ENCODE data around the gene LXN. TPM values are rescaled to one million over a fixed set of nuclear protein-coding genes. Genes with fewer than 3 reads are reported as not detected.
"Not testable (repeated sequence)": the region's sequence is repeated elsewhere in the genome, so short reads cannot be mapped to it uniquely, and the experiment has no call there.

Gene LXN
- total RNA-seq, 1 donor from 2014 or later = 27.2 TPM

DNA sequence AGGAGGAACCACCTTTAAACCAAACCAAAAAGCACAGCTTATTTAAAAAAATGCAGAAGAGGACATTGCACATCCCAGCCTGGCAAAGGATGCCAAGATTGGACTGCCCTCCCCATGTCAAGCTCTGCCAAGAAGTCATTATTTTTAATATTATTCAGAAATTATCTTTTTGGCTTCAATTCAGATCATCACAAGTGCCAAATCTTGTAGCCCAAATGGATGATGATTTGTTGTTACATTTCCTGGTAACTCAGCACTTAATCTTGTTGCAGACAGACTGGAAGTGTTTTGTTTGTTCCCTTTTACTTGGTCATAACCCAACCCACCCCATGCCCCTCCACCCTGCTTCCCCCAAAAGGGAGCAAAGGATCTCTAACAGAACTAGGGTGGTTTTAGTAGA, 28.1 kb upstream of the LXN start:
- H3K27ac Mint-ChIP-seq = no peak overlapping the region
- intact Hi-C loops (cut with micrococcal nuclease) = no loop called here
- H3K36me3 Mint-ChIP-seq (ENCODE audit: low read depth) = peaks cover 10% of the 10 kb centered on the region
- no peak overlapping the region for H3K4me3 Mint-ChIP-seq (ENCODE audit: low read depth)
- DNase-seq (ENCODE audit: low spot score) = no peak
- H3K9me3 Mint-ChIP-seq = no peaks in the 10 kb centered on the region
- no peaks in the 10 kb centered on the region for H3K27me3 Mint-ChIP-seq (ENCODE audit: low read depth)
- peaks cover 11% of the 10 kb centered on the region for H3K4me1 Mint-ChIP-seq (ENCODE audit: low read depth)

- DNase-seq (ENCODE audit: low spot score) = no peak
- no peaks in the 10 kb centered on the region for H3K9me3 Mint-ChIP-seq
- intact Hi-C loops (cut with micrococcal nuclease) = no loop called here
- peaks cover 28% of the 10 kb centered on the region for H3K36me3 Mint-ChIP-seq (ENCODE audit: low read depth)
- H3K27me3 Mint-ChIP-seq (ENCODE audit: low read depth) = no peaks in the 10 kb centered on the region
- H3K4me3 Mint-ChIP-seq (ENCODE audit: low read depth) = no peak overlapping the region
- H3K4me1 Mint-ChIP-seq (ENCODE audit: low read depth) = no peaks in the 10 kb centered on the region
- no peak overlapping the region for H3K27ac Mint-ChIP-seq
Measured at GRCh38 chr3:158696618-158697017, 24.2 kb upstream of the LXN start.

DNA sequence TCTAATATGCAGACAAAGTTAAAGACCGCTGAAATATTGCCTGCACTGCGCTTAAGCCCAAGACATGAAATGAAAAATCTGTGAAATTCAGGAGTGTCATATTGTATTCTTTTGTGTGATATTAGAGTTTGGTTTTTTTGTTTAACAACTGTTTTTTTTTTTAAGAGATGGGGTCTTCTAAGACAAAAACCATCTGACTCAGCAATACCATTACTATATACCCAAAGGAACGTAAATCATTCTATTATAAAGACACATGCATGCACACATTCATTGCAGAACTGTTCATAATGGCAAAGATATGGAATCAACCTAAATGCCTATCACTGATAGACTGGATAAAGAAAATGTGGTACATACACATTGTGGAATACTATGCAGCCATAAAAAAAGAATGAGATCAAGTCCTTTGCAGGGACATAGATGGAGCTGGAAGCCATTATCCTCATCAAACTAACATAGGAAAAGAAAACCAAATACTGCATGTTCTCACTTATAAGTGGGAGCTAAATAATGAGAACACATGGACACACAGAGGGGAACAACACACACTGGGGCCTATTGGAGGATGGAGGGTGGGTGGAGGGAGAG, 21.5 kb upstream of the LXN start:
- peaks cover 39% of the 10 kb centered on the region for H3K36me3 Mint-ChIP-seq (ENCODE audit: low read depth)
- H3K4me3 Mint-ChIP-seq (ENCODE audit: low read depth); H3K4me1 Mint-ChIP-seq (ENCODE audit: low read depth); H3K9me3 Mint-ChIP-seq; H3K27ac Mint-ChIP-seq; H3K27me3 Mint-ChIP-seq (ENCODE audit: low read depth); DNase-seq (ENCODE audit: low spot score); intact Hi-C loops (cut with micrococcal nuclease): not testable (repeated sequence)

DNA sequence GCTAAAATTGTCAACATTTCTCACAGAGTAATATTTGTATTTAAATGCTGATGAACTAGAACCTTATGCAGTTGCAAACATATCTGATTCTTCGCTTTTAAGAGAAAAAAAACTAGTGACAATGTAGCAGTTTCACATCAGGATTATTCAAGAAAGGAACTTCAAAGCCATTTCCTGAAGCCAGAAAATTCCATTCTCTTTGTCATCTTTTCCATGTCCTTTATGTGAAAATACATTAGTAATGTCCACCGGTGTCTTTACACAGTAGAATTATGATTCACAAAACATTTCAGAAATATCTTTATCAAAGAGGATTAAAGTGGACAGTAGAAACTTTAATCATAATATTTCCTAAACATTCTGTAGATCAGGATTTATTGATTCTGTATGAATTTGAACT, 12.7 kb upstream of the LXN start:
- Mint-ChIP-seq H3K4me1 (ENCODE audit: low read depth) (peaks cover 4% of the 10 kb centered on the region), H3K36me3 (ENCODE audit: low read depth) (peaks cover 13% of the 10 kb centered on the region), H3K27me3 (ENCODE audit: low read depth) (no peaks in the 10 kb centered on the region), H3K9me3 (no peaks in the 10 kb centered on the region), H3K27ac (no peak overlapping the region), H3K4me3 (ENCODE audit: low read depth) (no peak overlapping the region)
- intact Hi-C loops (cut with micrococcal nuclease) = no loop called here
- DNase-seq (ENCODE audit: low spot score) = no peak

- H3K9me3 Mint-ChIP-seq = no peaks in the 10 kb centered on the region
- H3K27ac Mint-ChIP-seq = peak overlapping the region; percentile 17
- H3K4me1 Mint-ChIP-seq (ENCODE audit: low read depth) = peaks cover 6% of the 10 kb centered on the region
- peaks cover 17% of the 10 kb centered on the region for H3K36me3 Mint-ChIP-seq (ENCODE audit: low read depth)
- no peak overlapping the region for H3K4me3 Mint-ChIP-seq (ENCODE audit: low read depth)
- DNase-seq (ENCODE audit: low spot score) = no peak
- intact Hi-C loops (cut with micrococcal nuclease) = no loop called here
- H3K27me3 Mint-ChIP-seq (ENCODE audit: low read depth) = no peaks in the 10 kb centered on the region
Measured at GRCh38 chr3:158683230-158683962, 10.9 kb upstream of the LXN start.

- intact Hi-C loops (cut with micrococcal nuclease) = no loop called here
- H3K4me3 Mint-ChIP-seq (ENCODE audit: low read depth) = no peak overlapping the region
Measured at GRCh38 chr3:158680861-158681260, 8.4 kb upstream of the LXN start.

DNA sequence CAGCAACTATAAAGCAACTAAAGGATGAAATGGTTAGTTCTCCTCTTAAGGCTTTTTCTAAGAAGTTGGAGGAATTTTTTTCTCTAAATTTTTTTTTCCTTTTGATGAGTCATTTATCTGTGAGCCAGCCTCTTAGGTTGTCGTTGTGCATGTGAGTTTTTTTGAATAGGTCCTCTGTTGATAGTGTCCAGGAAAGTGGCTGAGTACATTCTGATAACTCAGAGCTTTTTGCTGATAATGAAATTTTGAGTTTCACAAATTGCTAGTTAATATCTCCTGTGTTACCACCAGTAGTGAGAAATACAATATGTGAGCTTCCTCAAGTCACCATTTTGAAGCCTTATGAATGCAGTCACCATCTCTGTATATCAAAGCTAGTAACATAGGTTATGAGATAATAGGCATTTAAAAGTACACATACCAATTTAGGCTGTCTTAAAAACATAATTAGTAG, 7.1 kb upstream of the LXN start:
- DNase-seq (ENCODE audit: low spot score) = no peak
- Mint-ChIP-seq H3K4me3 (ENCODE audit: low read depth) (no peak overlapping the region), H3K27me3 (ENCODE audit: low read depth) (no peaks in the 10 kb centered on the region), H3K9me3 (no peaks in the 10 kb centered on the region), H3K27ac (no peak overlapping the region), H3K4me1 (ENCODE audit: low read depth) (peaks cover 6% of the 10 kb centered on the region), H3K36me3 (ENCODE audit: low read depth) (peaks cover 21% of the 10 kb centered on the region)
- intact Hi-C loops (cut with micrococcal nuclease) = no loop called here

More at GRCh38 chr3:158680861-158681260, 8.4 kb upstream of the LXN start:
- DNase-seq (ENCODE audit: low spot score) = no peak
- peaks cover 25% of the 10 kb centered on the region for H3K36me3 Mint-ChIP-seq (ENCODE audit: low read depth)
- H3K27me3 Mint-ChIP-seq (ENCODE audit: low read depth) = no peaks in the 10 kb centered on the region
- H3K9me3 Mint-ChIP-seq = no peaks in the 10 kb centered on the region
- no peak overlapping the region for H3K27ac Mint-ChIP-seq
- peaks cover 6% of the 10 kb centered on the region for H3K4me1 Mint-ChIP-seq (ENCODE audit: low read depth)

DNA sequence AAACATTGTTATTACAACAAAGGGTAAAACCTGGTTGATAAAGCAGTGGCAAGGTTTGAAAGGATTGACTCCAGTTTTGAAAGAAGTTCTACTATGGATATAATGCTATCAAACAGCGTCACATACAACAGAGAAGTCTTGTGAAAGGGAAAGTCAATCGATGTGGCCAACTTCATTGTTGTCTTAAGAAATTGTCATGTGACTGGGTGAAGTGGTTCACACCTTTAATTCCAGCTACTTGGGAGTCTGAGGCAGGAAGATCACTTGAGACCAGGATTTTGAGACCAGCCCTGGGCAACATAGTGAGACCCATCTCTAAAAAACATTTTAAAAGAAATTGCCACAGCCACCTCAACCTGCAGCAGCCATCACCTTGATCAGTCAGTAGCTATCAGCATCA, 6.2 kb upstream of the LXN start:
- Mint-ChIP-seq H3K4me3 (ENCODE audit: low read depth) (no peak overlapping the region), H3K27ac (no peak overlapping the region), H3K9me3 (no peaks in the 10 kb centered on the region), H3K36me3 (ENCODE audit: low read depth) (peaks cover 17% of the 10 kb centered on the region), H3K27me3 (ENCODE audit: low read depth) (no peaks in the 10 kb centered on the region), H3K4me1 (ENCODE audit: low read depth) (peaks cover 4% of the 10 kb centered on the region)
- DNase-seq (ENCODE audit: low spot score) = no peak
- intact Hi-C loops (cut with micrococcal nuclease) = no loop called here

DNA sequence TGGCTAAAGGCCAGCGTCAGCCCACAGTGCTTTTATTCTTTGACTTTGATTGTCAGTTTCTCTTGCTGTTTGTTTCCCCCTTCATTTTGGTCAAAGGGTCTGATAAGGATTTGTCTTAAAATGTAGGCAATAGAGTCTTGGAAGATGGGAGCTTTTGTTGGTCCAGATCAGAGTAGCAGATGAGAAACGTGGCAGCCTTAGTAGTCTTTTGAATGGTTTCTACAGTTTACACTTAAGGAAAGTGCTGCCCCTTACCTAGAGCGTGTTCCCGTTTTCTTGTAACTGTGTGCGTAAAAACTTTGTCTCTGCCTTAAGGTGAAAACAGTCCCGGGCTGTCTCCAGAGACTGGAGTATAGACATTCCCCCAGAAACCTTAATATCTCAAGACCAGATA, 630 bp downstream of the LXN start:
- peaks cover 31% of the 10 kb centered on the region for H3K36me3 Mint-ChIP-seq (ENCODE audit: low read depth)
- H3K9me3 Mint-ChIP-seq = no peaks in the 10 kb centered on the region
- intact Hi-C loops (cut with micrococcal nuclease) = loop anchor here (1.0 to 2.0 kb wide), 3 partner anchors 13 to 119 kb away; no protein-coding TSS in a partner anchor
- no peak for DNase-seq (ENCODE audit: low spot score)
- H3K27me3 Mint-ChIP-seq (ENCODE audit: low read depth) = no peaks in the 10 kb centered on the region
- peak overlapping the region; percentile 88 for H3K4me3 Mint-ChIP-seq (ENCODE audit: low read depth)
- H3K4me1 Mint-ChIP-seq (ENCODE audit: low read depth) = peaks cover 19% of the 10 kb centered on the region
- H3K27ac Mint-ChIP-seq = peak overlapping the region; percentile 92

GRCh38 chr3:158668506-158668905, 3.9 kb downstream of the LXN start:
- no peak for DNase-seq (ENCODE audit: low spot score)
- Mint-ChIP-seq H3K4me1 (ENCODE audit: low read depth) (peaks cover 19% of the 10 kb centered on the region), H3K4me3 (ENCODE audit: low read depth) (no peak overlapping the region), H3K27me3 (ENCODE audit: low read depth) (no peaks in the 10 kb centered on the region), H3K27ac (no peak overlapping the region), H3K9me3 (no peaks in the 10 kb centered on the region), H3K36me3 (ENCODE audit: low read depth) (peaks cover 57% of the 10 kb centered on the region)
- intact Hi-C loops (cut with micrococcal nuclease) = no loop called here

- H3K9me3 Mint-ChIP-seq = no peaks in the 10 kb centered on the region
- no peak for DNase-seq (ENCODE audit: low spot score)
- intact Hi-C loops (cut with micrococcal nuclease) = no loop called here
- no peak overlapping the region for H3K27ac Mint-ChIP-seq
- H3K27me3 Mint-ChIP-seq (ENCODE audit: low read depth) = no peaks in the 10 kb centered on the region
- H3K4me3 Mint-ChIP-seq (ENCODE audit: low read depth) = no peak overlapping the region
- peaks cover 11% of the 10 kb centered on the region for H3K4me1 Mint-ChIP-seq (ENCODE audit: low read depth)
- H3K36me3 Mint-ChIP-seq (ENCODE audit: low read depth) = peaks cover 63% of the 10 kb centered on the region
Measured at GRCh38 chr3:158666416-158666815, 6.0 kb downstream of the LXN start.

GRCh38 chr3:158663832-158664231, 8.6 kb downstream of the LXN start:
- DNase-seq (ENCODE audit: low spot score) = no peak
- Mint-ChIP-seq H3K9me3 (no peaks in the 10 kb centered on the region), H3K27me3 (ENCODE audit: low read depth) (no peaks in the 10 kb centered on the region), H3K4me3 (ENCODE audit: low read depth) (no peak overlapping the region), H3K36me3 (ENCODE audit: low read depth) (peaks cover 63% of the 10 kb centered on the region), H3K4me1 (ENCODE audit: low read depth) (peaks cover 9% of the 10 kb centered on the region), H3K27ac (no peak overlapping the region)
- intact Hi-C loops (cut with micrococcal nuclease) = no loop called here

GRCh38 chr3:158663246-158663645, 9.2 kb downstream of the LXN start:
- Mint-ChIP-seq H3K27me3 (ENCODE audit: low read depth) (no peaks in the 10 kb centered on the region), H3K27ac (no peak overlapping the region), H3K4me1 (ENCODE audit: low read depth) (peaks cover 9% of the 10 kb centered on the region), H3K9me3 (no peaks in the 10 kb centered on the region), H3K4me3 (ENCODE audit: low read depth) (no peak overlapping the region), H3K36me3 (ENCODE audit: low read depth) (peaks cover 60% of the 10 kb centered on the region)
- no peak for DNase-seq (ENCODE audit: low spot score)
- intact Hi-C loops (cut with micrococcal nuclease) = no loop called here

Data from activated T-helper 2 cell treated with anti-CD3 and anti-CD28 coated beads, Interferon-gamma antibody, Interleukin-2, Interleukin-4, amounts not matched to agents 10 μg/mL and 5 μg/mL and 100 μg/mL, durations not matched to agents 14 hours and 24 hours and 36 hours (primary cell).